ENCODE measurements around the gene SGPP2. TPM values are rescaled to one million over a fixed set of nuclear protein-coding genes. Genes with fewer than 3 reads are reported as not detected.

Gene SGPP2
- total RNA-seq, 1 donor from 2014 or later, result 0.21 TPM

GRCh38 chr2:222504719-222505118, 80.4 kb downstream of the SGPP2 start:
- Histone ChIP-seq H3K4me1 (no peaks in the 10 kb centered on the region), H3K27ac (no peak overlapping the region), H3K9me3 (no peaks in the 10 kb centered on the region), H3K27me3 (no peaks in the 10 kb centered on the region), H3K4me3 (no peak overlapping the region), H3K36me3 (no peaks in the 10 kb centered on the region)
- TF ChIP-seq CTCF (IDR thresholded peaks at IDR 0.05), result no peak
- intact Hi-C loops (cut with DNase I), result no loop called here
- no peak for DNase-seq (ENCODE audit: low spot score in 2 of 2)

- Histone ChIP-seq H3K36me3 (no peaks in the 10 kb centered on the region), H3K27me3 (no peaks in the 10 kb centered on the region), H3K9me3 (no peaks in the 10 kb centered on the region), H3K4me3 (no peak overlapping the region), H3K27ac (no peak overlapping the region), H3K4me1 (no peaks in the 10 kb centered on the region)
- intact Hi-C loops (cut with DNase I), result no loop called here
- no peak for DNase-seq (ENCODE audit: low spot score in 2 of 2)
- no peak for TF ChIP-seq CTCF (IDR thresholded peaks at IDR 0.05)
Observed at GRCh38 chr2:222506230-222506935, 82.0 kb downstream of the SGPP2 start.

GRCh38 chr2:222514901-222515300, 90.6 kb downstream of the SGPP2 start:
- Histone ChIP-seq H3K27ac (no peak overlapping the region), H3K4me1 (no peaks in the 10 kb centered on the region), H3K27me3 (no peaks in the 10 kb centered on the region), H3K36me3 (no peaks in the 10 kb centered on the region), H3K4me3 (no peak overlapping the region), H3K9me3 (no peaks in the 10 kb centered on the region)
- intact Hi-C loops (cut with DNase I), result no loop called here
- no peak for TF ChIP-seq CTCF (IDR thresholded peaks at IDR 0.05)
- no peak for DNase-seq (ENCODE audit: low spot score in 2 of 2)

GRCh38 chr2:222518570-222519381, 94.4 kb downstream of the SGPP2 start:
- H3K27ac ChIP-seq, result no peak overlapping the region
- no peak for DNase-seq (ENCODE audit: low spot score in 2 of 2)

GRCh38 chr2:222521099-222521498, 96.8 kb downstream of the SGPP2 start:
- no peaks in the 10 kb centered on the region for H3K9me3 ChIP-seq
- no peak for DNase-seq (ENCODE audit: low spot score in 2 of 2)
- no peaks in the 10 kb centered on the region for H3K27me3 ChIP-seq
- H3K4me3 ChIP-seq, result no peak overlapping the region
- TF ChIP-seq CTCF (IDR thresholded peaks at IDR 0.05), result no peak
- H3K4me1 ChIP-seq, result no peaks in the 10 kb centered on the region
- intact Hi-C loops (cut with DNase I), result no loop called here
- H3K36me3 ChIP-seq, result no peaks in the 10 kb centered on the region
- no peak overlapping the region for H3K27ac ChIP-seq

More at GRCh38 chr2:222518570-222519381, 94.4 kb downstream of the SGPP2 start:
- H3K36me3 ChIP-seq, result no peaks in the 10 kb centered on the region
- H3K27me3 ChIP-seq, result no peaks in the 10 kb centered on the region
- no peak overlapping the region for H3K4me3 ChIP-seq
- intact Hi-C loops (cut with DNase I), result no loop called here
- TF ChIP-seq CTCF (IDR thresholded peaks at IDR 0.05), result no peak
- no peaks in the 10 kb centered on the region for H3K9me3 ChIP-seq
- H3K4me1 ChIP-seq, result no peaks in the 10 kb centered on the region
